Mesenchymal stem cell (in vitro differentiated cells and primary cell): ENCODE results near the gene OSBPL2.

ENCODE experiments used
- DNase-seq: peaks from one replicate; pipeline ENCODE4 v3.0.0-alpha.2; 2013
- H2AFZ ChIP-seq: one replicate; pipeline ENCODE4 v1.6.1; 2013; ENCODE audit warnings: low read depth, mild to moderate bottlenecking, control low read depth, inconsistent platforms, low read length, moderate library complexity
- H2AK5ac ChIP-seq: 2 replicates; pipeline ENCODE4 v1.6.1; 2013; ENCODE audit warnings: low read length, moderate library complexity, mild to moderate bottlenecking, inconsistent platforms; ENCODE audit not compliant: severe bottlenecking
- H2BK120ac ChIP-seq: one replicate; pipeline ENCODE4 v1.6.1; 2013; ENCODE audit warnings: low read depth, mild to moderate bottlenecking, inconsistent platforms, low read length, moderate library complexity
- H2BK12ac ChIP-seq, 2 experiments: one replicate each; pipeline ENCODE4 v1.6.1; 2013; ENCODE audit warnings: inconsistent platforms in 2 of 2, low read length in 2 of 2, mild to moderate bottlenecking in 2 of 2, moderate library complexity in 2 of 2, control low read depth in 1 of 2
- H2BK15ac ChIP-seq: one replicate; pipeline ENCODE4 v1.6.1; 2013; ENCODE audit warnings: mild to moderate bottlenecking, low read depth, inconsistent platforms; ENCODE audit not compliant: poor library complexity, severe bottlenecking
- H2BK5ac ChIP-seq: 2 replicates; pipeline ENCODE4 v1.6.1; 2013; ENCODE audit warnings: low read depth, mild to moderate bottlenecking, low read length, control low read depth, inconsistent platforms; ENCODE audit not compliant: poor library complexity, severe bottlenecking
- H3K14ac ChIP-seq, 2 experiments: one replicate each; pipeline ENCODE4 v1.6.1; 2013; ENCODE audit warnings: inconsistent platforms in 2 of 2, low read length in 2 of 2, control low read depth in 1 of 2, mild to moderate bottlenecking in 1 of 2, moderate library complexity in 1 of 2
- H3K18ac ChIP-seq, 2 experiments: one replicate each; pipeline ENCODE4 v1.6.1; 2013; ENCODE audit warnings: inconsistent platforms in 2 of 2, low read length in 2 of 2, control low read depth in 1 of 2, low read depth in 1 of 2, mild to moderate bottlenecking in 1 of 2
- H3K23ac ChIP-seq, 2 experiments: one replicate each; pipeline ENCODE4 v1.6.1; 2013; ENCODE audit warnings: inconsistent platforms in 2 of 2, low read length in 2 of 2, mild to moderate bottlenecking in 2 of 2, moderate library complexity in 2 of 2, control low read depth in 1 of 2
- H3K27ac ChIP-seq: 2 replicates; pipeline ENCODE4 v1.5.1; 2013; ENCODE audit warnings: mild to moderate bottlenecking, moderate library complexity, low read length, control low read depth, inconsistent platforms; ENCODE audit not compliant: poor library complexity, severe bottlenecking
- H3K27me3 ChIP-seq, 2 experiments: 2 replicates each; pipeline versions ENCODE4 v1.6.1 to v1.7.0; 2013; ENCODE audit warnings: low read length in 2 of 2, mild to moderate bottlenecking in 2 of 2, moderate library complexity in 2 of 2, control low read depth in 1 of 2, inconsistent platforms in 1 of 2; ENCODE audit not compliant: control insufficient read depth in 1 of 2, insufficient read depth in 1 of 2
- H3K36me3 ChIP-seq, 2 experiments: 2 replicates each; pipeline versions ENCODE4 v1.6.1 to v1.7.0; 2013; ENCODE audit warnings: low read length in 2 of 2, control low read depth in 1 of 2, inconsistent platforms in 1 of 2, low read depth in 1 of 2, mild to moderate bottlenecking in 1 of 2; ENCODE audit not compliant: insufficient read depth in 2 of 2, control insufficient read depth in 1 of 2
- H3K4ac ChIP-seq, 2 experiments: one replicate each; pipeline ENCODE4 v1.6.1; 2013; ENCODE audit warnings: inconsistent platforms in 2 of 2, low read length in 2 of 2, mild to moderate bottlenecking in 2 of 2, moderate library complexity in 2 of 2, control low read depth in 1 of 2, low read depth in 1 of 2
- H3K4me1 ChIP-seq: 2 replicates; pipeline ENCODE4 v1.6.1; 2013; ENCODE audit warnings: low read depth, low read length, control low read depth; ENCODE audit not compliant: control insufficient read depth, insufficient read depth
- H3K4me2 ChIP-seq: 2 replicates; pipeline ENCODE4 v1.6.1; 2013; ENCODE audit warnings: low read length, mild to moderate bottlenecking, inconsistent platforms; ENCODE audit not compliant: poor library complexity, severe bottlenecking
- H3K4me3 ChIP-seq, 2 experiments: 2 replicates each; pipeline versions ENCODE4 v1.5.1 to v1.7.0; 2013; ENCODE audit warnings: low read length in 2 of 2, mild to moderate bottlenecking in 2 of 2, control low read depth in 1 of 2, low read depth in 1 of 2; ENCODE audit not compliant: insufficient read depth in 1 of 2
- H3K79me1 ChIP-seq: replicated peaks from 2 replicates; pipeline ENCODE4 v1.6.1; 2013; ENCODE audit warnings: mild to moderate bottlenecking, control low read depth, low read length, inconsistent platforms; ENCODE audit not compliant: poor library complexity, severe bottlenecking
- H3K9ac ChIP-seq: 2 replicates; pipeline ENCODE4 v1.7.0; 2013; ENCODE audit warnings: mild to moderate bottlenecking, low read length, moderate library complexity
- H3K9me3 ChIP-seq: 2 replicates; pipeline ENCODE4 v1.7.0; 2013; ENCODE audit warnings: mild to moderate bottlenecking, low read length; ENCODE audit not compliant: control insufficient read depth
- H4K8ac ChIP-seq: one replicate; pipeline ENCODE4 v1.6.1; 2013; ENCODE audit warnings: inconsistent platforms, mild to moderate bottlenecking, low read length, moderate library complexity
- H4K91ac ChIP-seq: one replicate; pipeline ENCODE4 v1.6.1; 2013; ENCODE audit warnings: mild to moderate bottlenecking, low read length, inconsistent platforms
- WGBS: methylation state at CpG from one replicate; pipeline ENCODE4 v1.1.7; 2013; ENCODE audit warnings: mixed read lengths; 5-methylcytosine and 5-hydroxymethylcytosine counted together

Gene OSBPL2

GRCh38 chr20:62192635-62193034 lies 45.7 kb upstream of the OSBPL2 start:
- Histone ChIP-seq H3K4ac (no peak overlapping the region), H2BK120ac (no peak overlapping the region), H3K4me1 (peaks cover 6% of the 10 kb centered on the region), H3K36me3 (peaks cover 38 to 47% of the 10 kb centered on the region in 2 experiments), H2AK5ac (no peak overlapping the region), H3K79me1 (peaks cover 35% of the 10 kb centered on the region), H4K8ac (no peak overlapping the region), H3K18ac (no peak overlapping the region), H3K9ac (no peak overlapping the region), H2BK5ac (no peak overlapping the region), H3K4me3 (no peak overlapping the region), H3K4me2 (no peak overlapping the region), H3K14ac (no peak overlapping the region), H3K27me3 (no peaks in the 10 kb centered on the region), H2BK15ac (no peak overlapping the region), H2AFZ (no peak overlapping the region), H3K9me3 (no peaks in the 10 kb centered on the region), H3K23ac (no peak overlapping the region), H4K91ac (no peak overlapping the region), H3K27ac (no peak overlapping the region), H2BK12ac (no peak overlapping the region)
- WGBS: 92% methylated on average over 9 of the region's 10 CpGs
- no peak for DNase-seq

GRCh38 chr20:62193079-62194025 lies 45.0 kb upstream of the OSBPL2 start:
- H3K79me1 ChIP-seq: peaks cover 39% of the 10 kb centered on the region

GRCh38 chr20:62195075-62195405 lies 43.3 kb upstream of the OSBPL2 start:
- H3K9ac ChIP-seq: no peak overlapping the region
- no peak overlapping the region for H3K4me2 ChIP-seq
- H3K4me1 ChIP-seq: peaks cover 6% of the 10 kb centered on the region
- no peak overlapping the region for H2BK12ac ChIP-seq
- no peak overlapping the region for H2BK5ac ChIP-seq
- no peak overlapping the region for H2BK15ac ChIP-seq
- H3K36me3 ChIP-seq: peaks cover 56% of the 10 kb centered on the region in 2 experiments
- H3K27ac ChIP-seq: no peak overlapping the region
- no peak overlapping the region for H3K23ac ChIP-seq
- H2BK120ac ChIP-seq: no peak overlapping the region
- H2AFZ ChIP-seq: no peak overlapping the region
- H3K4me3 ChIP-seq: no peak overlapping the region
- WGBS: 97% methylated on average over 6 of the region's 8 CpGs
- H2AK5ac ChIP-seq: no peak overlapping the region
- H4K8ac ChIP-seq: no peak overlapping the region
- no peak overlapping the region for H3K18ac ChIP-seq
- no peak overlapping the region for H3K14ac ChIP-seq
- H3K9me3 ChIP-seq: no peaks in the 10 kb centered on the region
- no peak overlapping the region for H3K4ac ChIP-seq
- peaks cover 42% of the 10 kb centered on the region for H3K79me1 ChIP-seq
- no peak overlapping the region for H4K91ac ChIP-seq
- H3K27me3 ChIP-seq: no peaks in the 10 kb centered on the region
- no peak for DNase-seq

More at GRCh38 chr20:62193079-62194025, 45.0 kb upstream of the OSBPL2 start:
- no peak overlapping the region for H2AK5ac ChIP-seq
- H3K27ac ChIP-seq: no peak overlapping the region
- H3K36me3 ChIP-seq: peaks cover 45 to 54% of the 10 kb centered on the region in 2 experiments
- H3K27me3 ChIP-seq: no peaks in the 10 kb centered on the region
- no peak overlapping the region for H3K14ac ChIP-seq
- H3K4me2 ChIP-seq: no peak overlapping the region
- DNase-seq: no peak
- no peak overlapping the region for H3K4ac ChIP-seq
- no peak overlapping the region for H4K91ac ChIP-seq
- no peak overlapping the region for H4K8ac ChIP-seq
- H2BK5ac ChIP-seq: no peak overlapping the region
- no peak overlapping the region for H3K9ac ChIP-seq
- H3K4me3 ChIP-seq: no peak overlapping the region
- H3K23ac ChIP-seq: no peak overlapping the region
- H2BK120ac ChIP-seq: no peak overlapping the region
- no peak overlapping the region for H2BK15ac ChIP-seq
- H2AFZ ChIP-seq: no peak overlapping the region
- no peak overlapping the region for H3K18ac ChIP-seq
- H3K9me3 ChIP-seq: no peaks in the 10 kb centered on the region
- H2BK12ac ChIP-seq: no peak overlapping the region
- WGBS: 90% methylated on average over 23 of the region's 29 CpGs
- peaks cover 6% of the 10 kb centered on the region for H3K4me1 ChIP-seq

- H3K4me1 ChIP-seq: peaks cover 6% of the 10 kb centered on the region
- 97% methylated on average over 10 of the region's 10 CpGs for WGBS
- H3K79me1 ChIP-seq: peaks cover 36% of the 10 kb centered on the region
- H3K27me3 ChIP-seq: no peaks in the 10 kb centered on the region
- no peak overlapping the region for H2AFZ ChIP-seq
- no peak overlapping the region for H3K9ac ChIP-seq
- no peak overlapping the region for H2BK12ac ChIP-seq
- H3K36me3 ChIP-seq: peaks cover 56 to 58% of the 10 kb centered on the region in 2 experiments
- H3K4me3 ChIP-seq: no peak overlapping the region
- H4K91ac ChIP-seq: no peak overlapping the region
- H3K14ac ChIP-seq: no peak overlapping the region
- H3K23ac ChIP-seq: no peak overlapping the region
- DNase-seq: no peak
- no peak overlapping the region for H3K27ac ChIP-seq
- H2AK5ac ChIP-seq: no peak overlapping the region
- no peak overlapping the region for H4K8ac ChIP-seq
- no peak overlapping the region for H3K4ac ChIP-seq
- H2BK15ac ChIP-seq: no peak overlapping the region
- H2BK5ac ChIP-seq: no peak overlapping the region
- no peak overlapping the region for H3K4me2 ChIP-seq
- H3K9me3 ChIP-seq: no peaks in the 10 kb centered on the region
- no peak overlapping the region for H3K18ac ChIP-seq
- no peak overlapping the region for H2BK120ac ChIP-seq
Observed at GRCh38 chr20:62195736-62196135, 42.6 kb upstream of the OSBPL2 start.
